BJ (cell line): ENCODE results near the gene MTUS2. TPM values are rescaled to one million over a fixed set of nuclear protein-coding genes. Genes with fewer than 3 reads are reported as not detected.

Source experiments
- CTCF ChIA-PET: fragments of 350-600 bp; formaldehyde crosslinking; extraction: SDS; loops from one replicate; lab custom pipeline; 2021; ENCODE audit warnings: antibody characterized with exemption, inconsistent platforms; lab: Yijun Ruan, JAX
- POLR2A ChIA-PET: fragments of 300-600 bp; sonication (Branson Sonifier 250); formaldehyde crosslinking; extraction: SDS; loops from one replicate; lab custom pipeline; 2021; ENCODE audit warnings: antibody characterized with exemption; lab: Charles Lee
- DNase-seq: peaks from one replicate; pipeline ENCODE4 v3.0.0-alpha.2; 2011; ENCODE audit warnings: low read depth
- H3K27me3 ChIP-seq: 2 replicates; pipeline ENCODE4 v1.6.0; 2011; ENCODE audit warnings: low read length; ENCODE audit not compliant: control insufficient read depth, insufficient read depth
- H3K36me3 ChIP-seq: 2 replicates; pipeline ENCODE4 v1.5.1; 2011; ENCODE audit warnings: low read length; ENCODE audit not compliant: control insufficient read depth, insufficient read depth
- H3K4me3 ChIP-seq: 2 replicates; pipeline ENCODE4 v1.5.1; 2011; ENCODE audit warnings: low read depth, mild to moderate bottlenecking, control low read depth, low read length
- CTCF ChIP-seq: IDR thresholded peaks from 2 replicates; pipeline ENCODE4 v1.5.1; 2011; ENCODE audit warnings: low read depth, mild to moderate bottlenecking, control low read depth, inconsistent platforms, low read length, moderate library complexity; ENCODE audit not compliant: insufficient read depth
- polyA plus RNA-seq: library from polyadenylated mRNA; depleted of rRNA; stranded (reverse); fragments of >200 nt; gene quantifications from 2 replicates; pipeline ENCODE4 v1.2.3, GENCODE V29; 2011

The MTUS2 gene
- polyA plus RNA-seq, 1 experiment = 0.05 TPM

GRCh38 chr13:29125191-29125933 lies 305.2 kb downstream of the MTUS2 start:
- H3K36me3 ChIP-seq = no peaks in the 10 kb centered on the region
- POLR2A ChIA-PET = no interaction called here
- no peaks in the 10 kb centered on the region for H3K27me3 ChIP-seq
- no peak for TF ChIP-seq CTCF
- DNase-seq = no peak
- CTCF ChIA-PET = no interaction called here
- no peak overlapping the region for H3K4me3 ChIP-seq

GRCh38 chr13:29125934-29126424 lies 305.8 kb downstream of the MTUS2 start:
- no peak for TF ChIP-seq CTCF
- H3K27me3 ChIP-seq = no peaks in the 10 kb centered on the region
- CTCF ChIA-PET = no interaction called here

GRCh38 chr13:29129616-29130015 lies 309.5 kb downstream of the MTUS2 start:
- no peak for DNase-seq
- CTCF ChIA-PET = no interaction called here
- Histone ChIP-seq H3K4me3 (no peak overlapping the region), H3K36me3 (no peaks in the 10 kb centered on the region), H3K27me3 (no peaks in the 10 kb centered on the region)
- POLR2A ChIA-PET = no interaction called here
- no peak for TF ChIP-seq CTCF

More at GRCh38 chr13:29125934-29126424, 305.8 kb downstream of the MTUS2 start:
- no peaks in the 10 kb centered on the region for H3K36me3 ChIP-seq
- DNase-seq = no peak
- H3K4me3 ChIP-seq = no peak overlapping the region
- POLR2A ChIA-PET = no interaction called here

- ChIA-PET POLR2A (no interaction called here), CTCF (no interaction called here)
- TF ChIP-seq CTCF = no peak
- H3K4me3 ChIP-seq = no peak overlapping the region
- no peaks in the 10 kb centered on the region for H3K36me3 ChIP-seq
- DNase-seq = no peak
- H3K27me3 ChIP-seq = no peaks in the 10 kb centered on the region
Observed at GRCh38 chr13:29131159-29131558, 311.0 kb downstream of the MTUS2 start.

GRCh38 chr13:29131881-29132668 lies 311.9 kb downstream of the MTUS2 start:
- TF ChIP-seq CTCF = no peak
- ChIA-PET POLR2A (no interaction called here), CTCF (no interaction called here)
- Histone ChIP-seq H3K4me3 (no peak overlapping the region), H3K36me3 (no peaks in the 10 kb centered on the region), H3K27me3 (no peaks in the 10 kb centered on the region)
- no peak for DNase-seq
